WTC11 (cell line): Measurements from ENCODE around the gene HCLS1.

Experiments used
- AFF4 ChIP-seq: sonication (generic); formaldehyde crosslinking; IDR thresholded peaks from 2 replicates; pipeline ENCODE4 v1.8.1; 2023; ENCODE audit warnings: mild to moderate bottlenecking, missing genetic modification reagents, borderline replicate concordance
- OVOL2 ChIP-seq: fragments of 250-450 bp; sonication (Bioruptor Pico); IDR thresholded peaks from 2 replicates; pipeline ENCODE4 v1.9.0; 2021; ENCODE audit warnings: mild to moderate bottlenecking, borderline replicate concordance
- RELA ChIP-seq: sonication (generic); formaldehyde crosslinking; IDR thresholded peaks from 2 replicates; pipeline ENCODE4 v1.8.1; 2022; ENCODE audit warnings: missing genetic modification reagents, mild to moderate bottlenecking, borderline replicate concordance
- TEAD1 ChIP-seq: sonication (generic); formaldehyde crosslinking; IDR thresholded peaks from 2 replicates; pipeline ENCODE4 v1.8.0; 2022; ENCODE audit warnings: mild to moderate bottlenecking, missing genetic modification reagents
- TF ChIP-seq, protein P1 (sequence below): fragments of 200-600 bp; IDR thresholded peaks from 2 replicates; pipeline ENCODE4 v1.8.0; 2022; ENCODE audit warnings: antibody characterized with exemption

GRCh38 chr3:121698901-121699300 lies 38.2 kb upstream of the HCLS1 start:
- TF ChIP-seq TEAD1 (CRISPR knock-in tag) = no peak
- TF ChIP-seq RELA (CRISPR knock-in tag) = no peak
- no peak for TF ChIP-seq OVOL2 (CRISPR knock-in tag)
- TF ChIP-seq AFF4 (CRISPR knock-in tag) = no peak
- TF ChIP-seq, protein P1, sequence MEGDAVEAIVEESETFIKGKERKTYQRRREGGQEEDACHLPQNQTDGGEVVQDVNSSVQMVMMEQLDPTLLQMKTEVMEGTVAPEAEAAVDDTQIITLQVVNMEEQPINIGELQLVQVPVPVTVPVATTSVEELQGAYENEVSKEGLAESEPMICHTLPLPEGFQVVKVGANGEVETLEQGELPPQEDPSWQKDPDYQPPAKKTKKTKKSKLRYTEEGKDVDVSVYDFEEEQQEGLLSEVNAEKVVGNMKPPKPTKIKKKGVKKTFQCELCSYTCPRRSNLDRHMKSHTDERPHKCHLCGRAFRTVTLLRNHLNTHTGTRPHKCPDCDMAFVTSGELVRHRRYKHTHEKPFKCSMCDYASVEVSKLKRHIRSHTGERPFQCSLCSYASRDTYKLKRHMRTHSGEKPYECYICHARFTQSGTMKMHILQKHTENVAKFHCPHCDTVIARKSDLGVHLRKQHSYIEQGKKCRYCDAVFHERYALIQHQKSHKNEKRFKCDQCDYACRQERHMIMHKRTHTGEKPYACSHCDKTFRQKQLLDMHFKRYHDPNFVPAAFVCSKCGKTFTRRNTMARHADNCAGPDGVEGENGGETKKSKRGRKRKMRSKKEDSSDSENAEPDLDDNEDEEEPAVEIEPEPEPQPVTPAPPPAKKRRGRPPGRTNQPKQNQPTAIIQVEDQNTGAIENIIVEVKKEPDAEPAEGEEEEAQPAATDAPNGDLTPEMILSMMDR = no peak
